Measurements from ENCODE around the gene ZSWIM5.
"Not testable (repeated sequence)": the region's sequence is repeated elsewhere in the genome, so short reads cannot be mapped to it uniquely, and the experiment has no call there.

Gene ZSWIM5

GRCh38 chr1:45111239-45111638 lies 95.2 kb downstream of the ZSWIM5 start:
- TF ChIP-seq ZNF560 (tag by site-specific recombination; IDR thresholded peaks at IDR 0.05; ENCODE audit: borderline replicate concordance) (no peak), MZF1 (tag by site-specific recombination; IDR thresholded peaks at IDR 0.05; ENCODE audit: borderline replicate concordance) (no peak), ZNF214 (tag by site-specific recombination; IDR thresholded peaks at IDR 0.05; ENCODE audit: borderline replicate concordance) (no peak), REST (tag by site-specific recombination; IDR thresholded peaks at IDR 0.05) (no peak), ZNF132 (tag by site-specific recombination; IDR thresholded peaks at IDR 0.05; ENCODE audit: borderline replicate concordance) (no peak), ZNF785 (tag by site-specific recombination; IDR thresholded peaks at IDR 0.05) (no peak), ZEB2 (tag by site-specific recombination; IDR thresholded peaks at IDR 0.05) (no peak), RBAK (tag by site-specific recombination; IDR thresholded peaks at IDR 0.05) (no peak), ZNF514 (tag by site-specific recombination; IDR thresholded peaks at IDR 0.05) (no peak), ZNF248 (tag by site-specific recombination; IDR thresholded peaks at IDR 0.05) (no peak), ZNF112 (tag by site-specific recombination; IDR thresholded peaks at IDR 0.05) (no peak), SCRT2 (tag by site-specific recombination; IDR thresholded peaks at IDR 0.05) (no peak), WT1 (tag by site-specific recombination; IDR thresholded peaks at IDR 0.05) (no peak), ZNF561 (tag by site-specific recombination; IDR thresholded peaks at IDR 0.05; ENCODE audit: borderline replicate concordance) (no peak)
- TF ChIP-seq, protein P1, sequence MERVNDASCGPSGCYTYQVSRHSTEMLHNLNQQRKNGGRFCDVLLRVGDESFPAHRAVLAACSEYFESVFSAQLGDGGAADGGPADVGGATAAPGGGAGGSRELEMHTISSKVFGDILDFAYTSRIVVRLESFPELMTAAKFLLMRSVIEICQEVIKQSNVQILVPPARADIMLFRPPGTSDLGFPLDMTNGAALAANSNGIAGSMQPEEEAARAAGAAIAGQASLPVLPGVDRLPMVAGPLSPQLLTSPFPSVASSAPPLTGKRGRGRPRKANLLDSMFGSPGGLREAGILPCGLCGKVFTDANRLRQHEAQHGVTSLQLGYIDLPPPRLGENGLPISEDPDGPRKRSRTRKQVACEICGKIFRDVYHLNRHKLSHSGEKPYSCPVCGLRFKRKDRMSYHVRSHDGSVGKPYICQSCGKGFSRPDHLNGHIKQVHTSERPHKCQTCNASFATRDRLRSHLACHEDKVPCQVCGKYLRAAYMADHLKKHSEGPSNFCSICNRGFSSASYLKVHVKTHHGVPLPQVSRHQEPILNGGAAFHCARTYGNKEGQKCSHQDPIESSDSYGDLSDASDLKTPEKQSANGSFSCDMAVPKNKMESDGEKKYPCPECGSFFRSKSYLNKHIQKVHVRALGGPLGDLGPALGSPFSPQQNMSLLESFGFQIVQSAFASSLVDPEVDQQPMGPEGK (tag by site-specific recombination; IDR thresholded peaks at IDR 0.05) = no peak
- CTCF ChIA-PET = no interaction called here
- no peaks in the 10 kb centered on the region for H3K36me3 ChIP-seq (ENCODE audit: control insufficient read depth in 2 of 2, insufficient read depth in 1 of 2, low read length in 2 of 2)
- peaks cover under 1% of the 10 kb centered on the region; the same call in 1 of the 2 replicates for H3K4me1 ChIP-seq (ENCODE audit: control insufficient read depth, insufficient read depth, low read length)
- POLR2A ChIA-PET = no interaction called here
- no peaks in the 10 kb centered on the region for H3K9me3 ChIP-seq (ENCODE audit: control insufficient read depth, insufficient read depth, low read depth, low read length)
- no peak overlapping the region for H3K4me3 ChIP-seq (ENCODE audit: low read depth, low read length)
- H3K27ac ChIP-seq (ENCODE audit: extremely low read depth, low read depth, low read length) = no peak overlapping the region

DNA sequence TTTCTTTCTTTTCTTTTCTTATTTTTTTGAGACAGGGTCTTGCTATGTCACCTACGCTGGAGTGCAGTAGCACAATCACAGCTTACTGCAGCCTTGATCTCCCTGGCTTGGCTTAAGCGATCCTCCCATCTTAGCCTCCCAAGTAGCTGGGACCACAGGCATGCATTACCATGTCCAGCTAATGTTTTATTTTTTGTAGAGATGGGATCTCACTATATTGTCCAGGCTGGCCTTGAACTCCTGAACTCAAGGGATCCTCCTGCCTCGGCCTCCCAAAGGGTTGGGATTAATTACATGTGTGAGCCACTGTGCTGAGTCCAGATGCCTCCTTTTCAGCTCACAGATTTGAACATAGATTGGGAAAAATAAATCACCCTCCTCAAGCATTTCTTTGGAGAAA lies 98.6 kb downstream of the ZSWIM5 start:
- Histone ChIP-seq H3K4me1 (ENCODE audit: control insufficient read depth, insufficient read depth, low read length) (no peaks in the 10 kb centered on the region), H3K36me3 (ENCODE audit: control insufficient read depth in 2 of 2, insufficient read depth in 1 of 2, low read length in 2 of 2) (no peaks in the 10 kb centered on the region), H3K27ac (ENCODE audit: extremely low read depth, low read depth, low read length) (no peak overlapping the region), H3K4me3 (ENCODE audit: low read depth, low read length) (no peak overlapping the region), H3K9me3 (ENCODE audit: control insufficient read depth, insufficient read depth, low read depth, low read length) (no peaks in the 10 kb centered on the region)
- ChIA-PET POLR2A (no interaction called here), CTCF (no interaction called here)
- no peak for TF ChIP-seq ZNF792 (tag by site-specific recombination; IDR thresholded peaks at IDR 0.05)
- TF ChIP-seq, protein P2, sequence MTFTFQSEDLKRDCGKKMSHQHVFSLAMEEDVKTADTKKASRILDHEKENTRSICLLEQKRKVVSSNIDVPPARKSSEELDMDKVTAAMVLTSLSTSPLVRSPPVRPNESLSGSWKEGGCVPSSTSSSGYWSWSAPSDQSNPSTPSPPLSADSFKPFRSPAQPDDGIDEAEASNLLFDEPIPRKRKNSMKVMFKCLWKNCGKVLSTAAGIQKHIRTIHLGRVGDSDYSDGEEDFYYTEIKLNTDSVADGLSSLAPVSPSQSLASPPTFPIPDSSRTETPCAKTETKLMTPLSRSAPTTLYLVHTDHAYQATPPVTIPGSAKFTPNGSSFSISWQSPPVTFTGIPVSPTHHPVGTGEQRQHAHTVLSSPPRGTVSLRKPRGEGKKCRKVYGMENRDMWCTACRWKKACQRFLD (tag by site-specific recombination; IDR thresholded peaks at IDR 0.05) = no peak
- TF ChIP-seq ZNF324 (tag by site-specific recombination; IDR thresholded peaks at IDR 0.05) = no peak

- H3K36me3 ChIP-seq (ENCODE audit: control insufficient read depth in 2 of 2, insufficient read depth in 1 of 2, low read length in 2 of 2); H3K27ac ChIP-seq (ENCODE audit: extremely low read depth, low read depth, low read length); H3K4me3 ChIP-seq (ENCODE audit: low read depth, low read length); H3K9me3 ChIP-seq (ENCODE audit: control insufficient read depth, insufficient read depth, low read depth, low read length); H3K4me1 ChIP-seq (ENCODE audit: control insufficient read depth, insufficient read depth, low read length); POLR2A ChIA-PET: not testable (repeated sequence)
- CTCF ChIA-PET = interaction anchor here (0.6 kb wide), 1 partner anchor 36 kb away, joined by 4 read pairs; no protein-coding TSS in a partner anchor
Measured at GRCh38 chr1:45106864-45107263, 99.5 kb downstream of the ZSWIM5 start.

- H3K4me3 ChIP-seq (ENCODE audit: low read depth, low read length); H3K36me3 ChIP-seq (ENCODE audit: control insufficient read depth in 2 of 2, insufficient read depth in 1 of 2, low read length in 2 of 2); H3K9me3 ChIP-seq (ENCODE audit: control insufficient read depth, insufficient read depth, low read depth, low read length); H3K4me1 ChIP-seq (ENCODE audit: control insufficient read depth, insufficient read depth, low read length); H3K27ac ChIP-seq (ENCODE audit: extremely low read depth, low read depth, low read length); POLR2A ChIA-PET: not testable (repeated sequence)
- CTCF ChIA-PET = interaction anchor here (0.6 kb wide), 1 partner anchor 36 kb away, joined by 4 read pairs; no protein-coding TSS in a partner anchor
Measured at GRCh38 chr1:45106156-45106545, 100.3 kb downstream of the ZSWIM5 start.

DNA sequence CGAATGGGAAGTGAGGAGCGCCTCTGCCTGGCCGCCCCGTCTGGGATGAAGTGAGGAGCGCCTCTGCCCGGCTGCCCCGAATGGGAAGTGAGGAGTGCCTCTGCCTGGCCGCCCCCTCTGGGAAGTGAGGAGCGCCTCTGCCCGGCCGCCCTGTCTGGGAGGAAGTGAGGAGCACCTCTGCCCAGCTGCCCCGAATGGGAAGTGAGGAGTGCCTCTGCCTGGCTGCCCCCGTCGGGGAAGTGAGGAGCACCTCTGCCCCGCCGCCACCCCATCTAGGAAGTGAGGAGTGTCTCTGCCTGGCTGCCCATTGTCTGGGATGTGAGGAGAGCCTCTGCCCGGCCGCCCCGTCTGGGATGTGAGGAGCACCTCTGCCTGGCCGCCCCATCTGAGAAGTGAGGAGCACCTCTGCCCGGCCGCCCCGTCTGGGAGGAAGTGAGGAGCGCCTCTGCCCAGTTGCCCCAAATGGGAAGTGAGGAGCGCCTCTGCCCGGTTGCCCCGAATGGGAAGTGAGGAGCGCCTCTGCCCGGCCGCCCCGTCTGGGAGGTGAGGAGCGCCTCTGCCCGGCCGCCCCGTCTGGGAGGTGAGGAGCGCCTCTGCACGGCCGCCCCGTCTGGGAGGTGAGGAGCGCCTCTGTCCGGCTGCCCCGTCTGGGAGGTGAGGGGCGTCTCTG lies 100.8 kb downstream of the ZSWIM5 start:
- H3K9me3 ChIP-seq (ENCODE audit: control insufficient read depth, insufficient read depth, low read depth, low read length); H3K27ac ChIP-seq (ENCODE audit: extremely low read depth, low read depth, low read length); H3K4me3 ChIP-seq (ENCODE audit: low read depth, low read length); H3K4me1 ChIP-seq (ENCODE audit: control insufficient read depth, insufficient read depth, low read length); H3K36me3 ChIP-seq (ENCODE audit: control insufficient read depth in 2 of 2, insufficient read depth in 1 of 2, low read length in 2 of 2); CTCF ChIA-PET; POLR2A ChIA-PET: not testable (repeated sequence)

Data from HEK293 (cell line).